HAP-1 (cell line): ENCODE measurements around the gene WWOX.

ENCODE experiments used
- DNase-seq, 2 experiments: peaks; one replicate each; pipeline ENCODE4 v3.0.0-alpha.2; 2016 to 2020; ENCODE audit warnings: low spot score in 2 of 2
- H3K27me3 ChIP-seq: fragments of 250-450 bp; sonication (Bioruptor Pico); 2 replicates; pipeline ENCODE4 v1.5.1; 2020; ENCODE audit warnings: low read depth, mild to moderate bottlenecking, moderate library complexity
- H3K36me3 ChIP-seq: fragments of 250-450 bp; sonication (Bioruptor Pico); replicated peaks from 2 replicates; pipeline ENCODE4 v1.5.1; 2020; ENCODE audit warnings: mild to moderate bottlenecking
- H3K4me1 ChIP-seq: fragments of 250-450 bp; sonication (Bioruptor Pico); 2 replicates; pipeline ENCODE4 v1.5.1; 2020; ENCODE audit warnings: mild to moderate bottlenecking
- H3K4me3 ChIP-seq: fragments of 250-450 bp; sonication (Bioruptor Pico); 2 replicates; pipeline ENCODE4 v1.5.1; 2020; ENCODE audit warnings: mild to moderate bottlenecking, moderate library complexity
- H3K9me3 ChIP-seq: fragments of 250-450 bp; sonication (Bioruptor Pico); 2 replicates; pipeline ENCODE4 v1.5.1; 2020; ENCODE audit warnings: mild to moderate bottlenecking, moderate library complexity
- in situ Hi-C: fragments of 300-500 bp; cut with MboI; formaldehyde crosslinking; loops from 3 replicates; pipeline ENCODE4 v1.14.3; 2020; ENCODE audit warnings: low sequenced_read_pairs, inconsistent platforms, mixed read lengths

Gene WWOX

DNA sequence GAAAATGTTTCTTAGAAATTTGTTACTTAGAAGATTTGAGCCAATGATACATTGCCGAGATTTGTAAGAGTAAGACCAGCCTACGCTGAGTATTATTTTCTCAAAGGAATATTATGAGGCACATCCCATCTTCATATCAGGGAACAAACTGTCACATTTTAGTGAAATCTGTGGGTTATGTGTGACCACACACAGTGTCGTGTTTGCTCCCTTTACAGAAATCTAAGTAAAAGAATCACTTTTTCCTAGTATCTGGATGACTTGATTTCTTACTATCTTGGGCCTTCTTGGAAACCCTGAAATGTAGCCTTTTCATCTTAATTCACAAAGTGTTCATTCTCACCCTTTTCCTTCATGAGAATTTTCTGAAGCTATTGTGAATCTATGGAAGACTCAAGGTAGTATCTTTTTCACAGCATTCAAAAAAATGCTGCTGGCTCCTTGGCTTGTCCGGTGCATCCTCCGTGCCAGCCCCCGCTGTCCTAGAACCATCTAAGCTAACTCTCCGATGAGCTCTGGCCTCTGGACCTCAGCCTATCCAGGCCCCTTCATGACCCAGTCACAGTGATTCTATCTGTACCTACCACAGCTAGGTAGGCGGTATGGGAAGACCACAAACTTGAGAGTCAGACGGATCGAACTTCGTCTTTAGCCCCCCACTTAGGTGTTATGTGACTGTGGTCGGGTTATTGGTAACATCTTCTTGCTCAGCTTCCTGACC is 976.8 kb downstream of the WWOX start:
- no peaks in the 10 kb centered on the region for H3K9me3 ChIP-seq
- no peaks in the 10 kb centered on the region for H3K36me3 ChIP-seq
- no peaks in the 10 kb centered on the region for H3K27me3 ChIP-seq
- no peak overlapping the region for H3K4me3 ChIP-seq
- DNase-seq: no peak
- in situ Hi-C loops: no loop called here
- H3K4me1 ChIP-seq: no peaks in the 10 kb centered on the region

DNA sequence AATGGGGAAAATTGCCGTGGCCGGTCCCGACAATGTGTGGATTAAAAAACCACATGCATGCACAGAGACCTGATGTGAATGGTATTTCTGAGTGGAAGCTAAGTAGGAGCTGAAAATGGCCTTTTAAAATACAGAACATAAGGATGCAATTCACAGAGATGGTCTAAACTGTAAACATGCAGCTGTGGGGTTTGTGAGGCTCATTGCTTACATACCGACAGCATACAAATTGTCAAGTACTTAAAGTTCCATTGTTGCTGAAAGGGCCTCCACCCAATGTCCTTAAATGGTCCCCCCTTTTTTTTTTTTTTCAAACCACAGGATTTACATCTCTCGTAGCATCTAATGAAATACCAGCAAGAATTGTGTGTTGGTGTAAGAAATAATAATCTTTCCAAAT is 977.9 kb downstream of the WWOX start:
- no peaks in the 10 kb centered on the region for H3K27me3 ChIP-seq
- no peaks in the 10 kb centered on the region for H3K4me1 ChIP-seq
- in situ Hi-C loops: no loop called here
- no peak overlapping the region for H3K4me3 ChIP-seq
- no peaks in the 10 kb centered on the region for H3K9me3 ChIP-seq
- H3K36me3 ChIP-seq: no peaks in the 10 kb centered on the region
- DNase-seq: no peak

DNA sequence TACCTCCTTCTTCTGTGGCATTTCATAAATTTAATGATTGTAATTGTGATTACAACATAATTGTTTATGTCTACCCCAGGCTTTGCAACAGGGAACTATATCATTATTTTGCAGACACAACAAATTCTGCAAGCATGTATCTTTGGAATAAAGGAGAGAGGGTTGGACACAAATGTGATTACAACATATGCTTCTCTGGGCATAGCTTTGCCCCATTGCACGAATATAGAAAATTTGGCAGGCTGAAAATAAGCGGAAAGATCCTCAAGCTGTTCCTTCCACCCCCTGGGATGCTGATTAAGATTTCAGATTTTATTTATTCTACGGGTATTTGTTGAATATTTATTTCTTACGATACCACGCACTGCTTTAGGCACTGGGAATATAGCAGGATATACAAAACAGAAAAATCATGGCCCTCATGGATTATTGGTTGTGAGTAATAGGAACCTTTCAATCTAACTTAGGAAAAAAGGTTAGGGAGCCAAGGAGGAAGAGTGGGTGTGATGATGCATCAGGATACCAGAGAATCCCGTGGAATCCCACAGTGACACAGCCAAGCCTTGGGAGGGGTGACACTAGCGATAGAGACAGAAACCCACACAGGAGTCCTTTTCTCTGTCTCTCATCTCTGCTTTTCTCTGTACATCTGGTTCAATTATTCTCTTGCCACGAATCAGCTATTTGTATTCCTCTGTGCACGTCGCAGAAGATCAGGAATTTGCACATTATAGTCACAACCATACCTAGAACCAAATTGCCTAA is 980.4 kb downstream of the WWOX start:
- Histone ChIP-seq H3K4me3 (no peak overlapping the region), H3K9me3 (no peaks in the 10 kb centered on the region), H3K36me3 (no peaks in the 10 kb centered on the region), H3K4me1 (no peaks in the 10 kb centered on the region), H3K27me3 (no peaks in the 10 kb centered on the region)
- no peak for DNase-seq
- in situ Hi-C loops: no loop called here

DNA sequence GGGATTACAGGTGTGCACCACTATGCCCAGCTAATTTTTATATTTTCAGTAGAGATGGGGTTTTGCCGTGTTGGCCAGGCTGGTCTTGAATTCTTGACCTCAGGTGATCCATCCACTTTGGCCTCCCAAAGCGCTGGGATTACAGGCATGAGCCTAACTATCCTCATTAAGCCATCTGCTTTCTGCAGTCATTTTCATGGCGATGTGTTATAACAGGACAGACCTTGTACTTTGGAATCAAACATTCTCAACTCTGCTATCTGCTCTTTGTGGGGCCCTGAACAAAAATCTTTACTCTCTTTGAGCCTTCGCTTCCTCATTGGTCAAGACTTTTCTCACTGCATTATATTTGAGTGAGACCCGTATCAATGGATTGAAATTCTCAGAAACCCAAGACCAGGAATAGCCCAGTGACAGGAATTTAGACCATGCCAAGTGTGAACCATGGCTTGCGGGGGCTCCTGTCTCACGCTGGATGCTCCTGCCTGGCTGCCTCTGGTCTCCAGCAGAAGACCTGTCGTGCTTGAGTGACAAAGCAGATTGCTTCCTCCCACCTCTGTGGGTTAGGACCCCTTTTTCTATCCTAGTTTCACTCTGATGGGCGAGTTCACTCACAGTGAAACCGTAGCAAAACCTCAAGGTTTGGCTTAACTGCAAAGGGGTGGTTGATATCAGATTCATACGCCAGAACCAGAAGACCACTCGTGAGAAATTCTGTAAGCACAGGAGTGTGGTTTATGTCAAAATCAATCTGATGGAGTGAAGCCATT is 982.0 kb downstream of the WWOX start:
- Histone ChIP-seq H3K36me3 (no peaks in the 10 kb centered on the region), H3K4me3 (no peak overlapping the region), H3K4me1 (no peaks in the 10 kb centered on the region), H3K9me3 (no peaks in the 10 kb centered on the region), H3K27me3 (no peaks in the 10 kb centered on the region)
- in situ Hi-C loops: no loop called here
- no peak for DNase-seq

DNA sequence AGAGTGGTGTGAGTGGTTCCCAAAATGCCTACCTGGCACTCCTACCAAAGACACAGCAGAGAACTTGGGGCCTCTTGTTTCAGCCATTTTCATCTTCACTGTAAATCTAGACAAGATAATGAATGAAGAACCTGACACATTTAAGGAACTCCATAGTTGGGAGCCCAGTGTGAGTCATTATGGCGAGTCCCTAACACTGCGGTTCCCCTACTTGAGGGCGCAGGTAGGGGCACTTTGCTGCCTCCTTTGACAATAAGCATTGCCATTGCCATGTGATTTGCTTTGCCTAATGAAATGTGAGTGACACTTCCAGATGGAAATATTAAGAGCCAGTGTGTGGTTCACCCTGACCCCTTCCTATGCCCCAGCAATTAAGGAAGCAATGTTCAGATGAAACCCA is 983.5 kb downstream of the WWOX start:
- no peak for DNase-seq
- in situ Hi-C loops: no loop called here
- Histone ChIP-seq H3K27me3 (no peaks in the 10 kb centered on the region), H3K9me3 (no peaks in the 10 kb centered on the region), H3K4me3 (no peak overlapping the region), H3K36me3 (no peaks in the 10 kb centered on the region), H3K4me1 (no peaks in the 10 kb centered on the region)

DNA sequence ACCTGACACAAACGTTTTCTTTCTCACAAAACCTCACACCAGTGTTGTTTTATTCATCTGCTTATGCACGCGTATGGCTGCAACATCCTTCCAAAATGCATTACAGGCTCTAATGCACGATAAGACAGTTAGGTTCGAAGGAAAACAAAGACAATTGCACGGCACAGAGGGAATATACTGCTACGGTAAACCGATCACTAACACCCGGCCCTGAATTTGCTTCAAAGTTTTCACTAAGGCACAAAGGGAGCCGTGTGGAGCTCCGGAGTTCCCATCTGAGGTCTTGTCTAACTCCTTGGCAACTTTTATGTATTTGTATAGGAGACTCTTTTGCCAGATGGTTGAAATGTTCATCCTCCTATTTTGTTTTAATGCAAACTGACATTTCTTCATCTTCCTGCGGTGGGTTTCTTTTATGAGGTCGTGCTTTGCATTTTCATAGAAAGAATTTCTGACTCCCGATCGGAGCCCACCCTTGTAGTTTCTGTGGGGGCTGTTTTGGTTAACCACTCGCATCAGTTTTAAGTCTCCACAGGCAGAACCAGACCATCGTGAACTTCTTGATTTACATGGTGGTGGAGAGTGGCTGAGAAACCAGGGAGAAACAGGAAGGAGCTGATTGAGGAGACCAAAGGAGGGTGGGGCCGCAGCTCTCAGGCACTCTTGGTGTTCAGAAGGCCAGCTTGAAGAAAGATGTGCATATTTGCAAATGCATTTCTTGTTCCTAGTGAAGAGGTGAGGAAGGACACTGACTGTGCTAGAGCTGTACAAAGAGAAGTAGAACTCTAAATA is 984.2 kb downstream of the WWOX start:
- Histone ChIP-seq H3K4me1 (no peaks in the 10 kb centered on the region), H3K9me3 (no peaks in the 10 kb centered on the region), H3K27me3 (no peaks in the 10 kb centered on the region), H3K4me3 (no peak overlapping the region), H3K36me3 (no peaks in the 10 kb centered on the region)
- in situ Hi-C loops: no loop called here
- no peak for DNase-seq

DNA sequence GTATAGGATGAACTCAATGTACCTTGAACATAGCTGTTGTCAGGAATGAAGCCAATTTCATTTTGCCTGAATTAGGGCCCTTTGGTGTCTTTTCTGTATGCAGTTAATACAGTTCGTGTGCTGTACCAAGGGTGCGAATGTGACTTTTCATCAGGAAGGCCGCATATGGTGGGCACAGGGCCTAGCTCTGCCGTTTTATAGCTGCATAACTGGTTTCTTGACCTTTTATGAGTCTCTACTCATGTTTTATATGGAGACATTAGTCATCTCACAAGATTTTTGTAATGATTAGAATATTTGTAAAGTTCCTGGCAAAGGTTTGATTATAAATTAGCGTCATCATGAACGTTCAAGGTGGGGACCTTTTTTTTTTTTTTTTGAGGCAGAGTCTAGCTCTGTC is 989.5 kb downstream of the WWOX start:
- in situ Hi-C loops: no loop called here
- H3K9me3 ChIP-seq: no peaks in the 10 kb centered on the region
- H3K27me3 ChIP-seq: no peaks in the 10 kb centered on the region
- DNase-seq: no peak
- no peaks in the 10 kb centered on the region for H3K36me3 ChIP-seq
- no peak overlapping the region for H3K4me3 ChIP-seq
- no peaks in the 10 kb centered on the region for H3K4me1 ChIP-seq

DNA sequence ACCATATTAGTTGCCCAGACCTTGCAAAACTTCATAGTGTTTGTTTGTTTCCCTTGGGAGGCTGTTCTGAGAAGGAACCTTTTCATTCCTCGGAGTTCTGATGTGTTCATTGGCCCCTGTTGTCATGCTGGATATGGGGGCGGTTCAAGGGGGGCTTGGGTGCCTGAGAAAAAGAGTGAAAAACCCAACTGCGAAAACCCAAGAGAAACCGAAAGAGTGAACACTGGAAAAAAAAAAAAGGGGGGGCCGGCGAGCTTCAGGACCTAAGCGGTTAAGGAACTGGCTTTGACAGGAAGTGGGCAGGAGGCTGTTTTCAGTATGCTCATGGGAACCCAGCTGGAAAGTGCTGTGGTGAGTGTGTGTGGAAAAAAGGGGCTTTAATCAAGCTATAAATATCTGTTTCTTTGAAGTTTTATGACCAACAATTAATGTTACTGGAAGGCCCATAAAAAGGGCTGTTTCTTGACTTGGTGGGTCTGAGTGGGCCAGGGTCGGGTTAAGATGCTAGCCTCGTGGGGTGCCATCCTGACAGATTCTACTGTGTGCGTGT is 990.4 kb downstream of the WWOX start:
- in situ Hi-C loops: no loop called here
- no peaks in the 10 kb centered on the region for H3K27me3 ChIP-seq
- H3K9me3 ChIP-seq: no peaks in the 10 kb centered on the region
- DNase-seq: no peak
- no peaks in the 10 kb centered on the region for H3K36me3 ChIP-seq
- no peaks in the 10 kb centered on the region for H3K4me1 ChIP-seq
- no peak overlapping the region for H3K4me3 ChIP-seq

DNA sequence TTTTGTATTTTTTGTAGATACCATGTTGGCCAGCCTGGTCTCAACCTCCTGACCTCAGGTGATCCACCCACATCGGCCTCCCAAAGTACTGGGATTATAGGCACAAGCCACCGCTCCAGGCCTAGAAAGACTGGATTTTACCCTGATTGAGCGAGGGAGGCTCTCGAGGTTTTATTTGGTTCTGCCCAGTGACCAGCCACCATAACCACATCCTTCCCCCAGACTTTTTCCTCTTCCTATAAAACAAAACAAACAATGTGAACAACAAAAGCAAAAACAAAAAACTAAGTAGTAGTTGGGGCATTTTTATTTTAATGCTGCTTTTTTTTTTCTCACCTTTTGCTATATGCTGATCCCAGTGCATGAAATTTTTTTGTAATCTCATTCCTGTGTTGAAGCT is 991.5 kb downstream of the WWOX start:
- H3K9me3 ChIP-seq: no peaks in the 10 kb centered on the region
- H3K36me3 ChIP-seq: no peaks in the 10 kb centered on the region
- no peak for DNase-seq
- H3K27me3 ChIP-seq: no peaks in the 10 kb centered on the region
- H3K4me1 ChIP-seq: no peaks in the 10 kb centered on the region
- in situ Hi-C loops: no loop called here
- no peak overlapping the region for H3K4me3 ChIP-seq

DNA sequence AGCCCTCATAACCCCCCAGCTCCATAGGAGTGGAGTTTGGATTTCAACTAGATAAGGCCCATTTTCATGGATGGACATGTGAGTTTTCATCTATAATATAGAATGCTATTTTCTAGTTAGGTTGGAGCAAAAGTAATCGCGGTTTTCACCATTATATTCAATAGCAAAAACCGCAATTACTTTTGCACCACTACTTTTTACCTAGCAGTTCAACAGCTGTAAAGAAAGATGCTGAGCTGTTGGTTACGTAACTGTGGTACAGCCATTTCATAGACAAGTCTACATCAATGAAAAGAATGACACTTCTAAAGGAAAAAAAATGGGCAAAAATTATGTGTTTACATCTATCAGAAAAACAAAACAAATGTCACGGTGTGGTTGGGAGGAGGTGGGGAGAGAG is 993.4 kb downstream of the WWOX start:
- Histone ChIP-seq H3K9me3 (no peaks in the 10 kb centered on the region), H3K4me3 (no peak overlapping the region), H3K36me3 (no peaks in the 10 kb centered on the region), H3K27me3 (no peaks in the 10 kb centered on the region), H3K4me1 (no peaks in the 10 kb centered on the region)
- DNase-seq: no peak
- in situ Hi-C loops: no loop called here

DNA sequence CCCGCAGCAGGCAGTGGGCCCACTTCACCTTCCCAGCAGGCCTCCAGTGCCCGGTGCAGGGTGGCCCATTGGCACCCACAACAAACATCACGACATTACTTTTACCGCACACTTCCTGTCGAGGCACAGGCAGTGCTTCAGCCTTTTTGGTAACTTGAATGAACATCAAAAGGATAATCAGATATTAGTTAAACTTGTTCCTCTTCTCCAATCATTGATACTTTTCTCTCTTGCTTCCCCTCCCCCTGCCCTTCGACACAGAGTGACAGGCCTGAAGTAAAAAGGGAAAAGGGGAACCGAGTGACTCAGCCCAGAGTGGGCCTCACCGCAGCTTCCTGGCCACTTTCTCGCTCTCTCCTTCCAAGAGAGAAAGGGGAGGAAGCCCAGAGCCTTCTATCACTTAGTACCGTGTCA is 994.1 kb downstream of the WWOX start:
- Histone ChIP-seq H3K27me3 (no peaks in the 10 kb centered on the region), H3K4me1 (no peaks in the 10 kb centered on the region), H3K36me3 (no peaks in the 10 kb centered on the region), H3K9me3 (no peaks in the 10 kb centered on the region), H3K4me3 (no peak overlapping the region)
- DNase-seq: no peak
- in situ Hi-C loops: no loop called here

DNA sequence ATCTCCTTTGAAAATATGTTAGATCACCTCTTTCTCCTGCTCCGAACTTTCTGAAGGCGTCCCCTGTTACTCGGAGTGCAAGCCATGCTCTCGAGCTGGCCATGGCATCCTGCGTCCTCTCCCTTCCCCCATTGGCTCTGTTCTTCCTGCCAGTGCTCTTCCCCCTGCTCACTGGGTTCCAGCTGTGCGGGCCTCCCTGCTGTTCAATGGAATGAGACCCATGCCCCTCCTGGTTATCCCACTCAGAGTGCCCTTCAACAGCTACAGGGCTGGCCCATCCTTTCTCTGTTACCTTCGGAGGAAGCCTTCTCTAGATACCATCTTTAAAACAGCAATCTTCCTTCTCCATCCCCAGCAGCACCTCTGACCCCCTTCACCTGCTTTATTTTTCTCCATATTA is 996.8 kb downstream of the WWOX start:
- Histone ChIP-seq H3K9me3 (no peaks in the 10 kb centered on the region), H3K4me3 (no peak overlapping the region), H3K36me3 (no peaks in the 10 kb centered on the region), H3K4me1 (no peaks in the 10 kb centered on the region), H3K27me3 (no peaks in the 10 kb centered on the region)
- in situ Hi-C loops: no loop called here
- no peak for DNase-seq

DNA sequence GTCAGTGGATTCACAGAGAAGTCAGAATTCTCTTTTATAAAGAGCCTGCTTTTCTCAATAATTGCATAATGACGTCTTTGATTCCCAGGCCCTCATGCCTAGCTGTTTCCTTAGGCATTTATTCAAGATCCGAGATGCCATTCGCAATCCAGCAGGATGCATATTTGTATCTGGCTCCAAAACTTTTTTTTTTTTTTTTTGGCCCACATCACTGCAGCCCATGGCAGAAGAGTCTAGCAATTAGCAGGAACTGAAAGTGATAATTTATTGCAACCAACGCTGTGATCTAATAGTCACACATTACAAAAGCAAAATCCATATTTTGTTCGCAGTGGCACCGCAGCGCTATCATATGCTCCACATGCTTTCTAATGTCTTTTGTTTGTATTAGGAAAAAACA is 997.7 kb downstream of the WWOX start:
- Histone ChIP-seq H3K4me1 (no peaks in the 10 kb centered on the region), H3K4me3 (no peak overlapping the region), H3K27me3 (no peaks in the 10 kb centered on the region), H3K9me3 (no peaks in the 10 kb centered on the region), H3K36me3 (no peaks in the 10 kb centered on the region)
- no peak for DNase-seq
- in situ Hi-C loops: no loop called here
